ENCODE data around the gene BPIFB4. TPM values are rescaled to one million over a fixed set of nuclear protein-coding genes. Genes with fewer than 3 reads are reported as not detected.

Gene BPIFB4
- total and polyA plus RNA-seq, 2 donors from 2014 or later: not detected

GRCh38 chr20:33064572-33065287, 14.7 kb upstream of the BPIFB4 start:
- no peak overlapping the region for H3K27ac ChIP-seq (ENCODE audit: low read depth in 2 of 2, low read length in 2 of 2)
- H3K9me3 ChIP-seq (ENCODE audit: control insufficient read depth in 2 of 3, insufficient read depth in 1 of 3, low read length in 3 of 3): no peaks in the 10 kb centered on the region
- no peaks in the 10 kb centered on the region for H3K27me3 ChIP-seq (ENCODE audit: control insufficient read depth, insufficient read depth, low read length)
- intact Hi-C loops (cut with DNase I): no loop called here
- no peaks in the 10 kb centered on the region for H3K36me3 ChIP-seq (ENCODE audit: control insufficient read depth in 2 of 3, insufficient read depth in 3 of 3, low read length in 3 of 3)
- TF ChIP-seq CTCF (IDR thresholded peaks at IDR 0.05; ENCODE audit: borderline replicate concordance, extremely low read depth, insufficient read depth): no peak
- no peaks in the 10 kb centered on the region for H3K4me1 ChIP-seq (ENCODE audit: control insufficient read depth in 2 of 3, insufficient read depth in 2 of 3, low read depth in 1 of 3, low read length in 3 of 3)
- no peak for DNase-seq
- H3K9ac ChIP-seq (ENCODE audit: low read length in 3 of 3): no peak overlapping the region
- FAIRE-seq: no peak
- H3K4me3 ChIP-seq (ENCODE audit: low read length in 3 of 3): no peak overlapping the region

- no peak overlapping the region for H3K27ac ChIP-seq (ENCODE audit: low read depth in 2 of 2, low read length in 2 of 2)
- no peaks in the 10 kb centered on the region for H3K36me3 ChIP-seq (ENCODE audit: control insufficient read depth in 2 of 3, insufficient read depth in 3 of 3, low read length in 3 of 3)
- intact Hi-C loops (cut with DNase I): no loop called here
- TF ChIP-seq CTCF (IDR thresholded peaks at IDR 0.05; ENCODE audit: borderline replicate concordance, extremely low read depth, insufficient read depth): no peak
- H3K9me3 ChIP-seq (ENCODE audit: control insufficient read depth in 2 of 3, insufficient read depth in 1 of 3, low read length in 3 of 3): no peaks in the 10 kb centered on the region
- no peak for FAIRE-seq
- no peak overlapping the region for H3K9ac ChIP-seq (ENCODE audit: low read length in 3 of 3)
- no peak overlapping the region for H3K4me3 ChIP-seq (ENCODE audit: low read length in 3 of 3)
- no peaks in the 10 kb centered on the region for H3K27me3 ChIP-seq (ENCODE audit: control insufficient read depth, insufficient read depth, low read length)
- no peaks in the 10 kb centered on the region for H3K4me1 ChIP-seq (ENCODE audit: control insufficient read depth in 2 of 3, insufficient read depth in 2 of 3, low read depth in 1 of 3, low read length in 3 of 3)
- DNase-seq: no peak
These were observed 13.7 kb upstream of the BPIFB4 start for GRCh38 chr20:33065785-33066184.

GRCh38 chr20:33067806-33068205, 11.6 kb upstream of the BPIFB4 start:
- H3K9ac ChIP-seq (ENCODE audit: low read length in 3 of 3): no peak overlapping the region
- TF ChIP-seq CTCF (IDR thresholded peaks at IDR 0.05; ENCODE audit: borderline replicate concordance, extremely low read depth, insufficient read depth): no peak
- intact Hi-C loops (cut with DNase I): no loop called here
- H3K27me3 ChIP-seq (ENCODE audit: control insufficient read depth, insufficient read depth, low read length): no peaks in the 10 kb centered on the region
- H3K9me3 ChIP-seq (ENCODE audit: control insufficient read depth in 2 of 3, insufficient read depth in 1 of 3, low read length in 3 of 3): no peaks in the 10 kb centered on the region
- no peaks in the 10 kb centered on the region for H3K4me1 ChIP-seq (ENCODE audit: control insufficient read depth in 2 of 3, insufficient read depth in 2 of 3, low read depth in 1 of 3, low read length in 3 of 3)
- FAIRE-seq: no peak
- no peak for DNase-seq
- H3K4me3 ChIP-seq (ENCODE audit: low read length in 3 of 3): no peak overlapping the region
- H3K36me3 ChIP-seq (ENCODE audit: control insufficient read depth in 2 of 3, insufficient read depth in 3 of 3, low read length in 3 of 3): no peaks in the 10 kb centered on the region
- H3K27ac ChIP-seq (ENCODE audit: low read depth in 2 of 2, low read length in 2 of 2): no peak overlapping the region
